HEK293 (cell line): ENCODE results near the gene DLG3.
A peak's percentile ranks its signal among the peaks of the same experiment; 100 is the strongest.

Experiments
- CTCF ChIA-PET: fragments of 350-600 bp; formaldehyde crosslinking; extraction: SDS; loops from one replicate; lab custom pipeline; 2021; ENCODE audit warnings: antibody characterized with exemption; lab: Yijun Ruan, JAX
- POLR2A ChIA-PET: fragments of 300-600 bp; formaldehyde crosslinking; extraction: SDS; loops from one replicate; lab custom pipeline; 2020; ENCODE audit warnings: antibody characterized with exemption, inconsistent platforms; lab: Yijun Ruan, JAX
- H3K27ac ChIP-seq: fragments of 200-500 bp; sonication (Bioruptor generic); 2 replicates; pipeline ENCODE4 v1.5.1; 2014; ENCODE audit warnings: low read depth, low read length, control low read depth, inconsistent platforms; ENCODE audit errors: extremely low read depth
- H3K36me3 ChIP-seq, 2 experiments: fragments of 200-500 bp in 1 of 2; sonication (Bioruptor generic) in 1 of 2; 1 replicate in 1 of 2; 2 replicates in 1 of 2; pipeline ENCODE4 v1.5.1; 2014 to 2017; ENCODE audit warnings: inconsistent platforms in 2 of 2, low read length in 2 of 2; ENCODE audit not compliant: control insufficient read depth in 2 of 2, insufficient read depth in 1 of 2
- H3K4me1 ChIP-seq: fragments of 200-500 bp; sonication (Bioruptor generic); 2 replicates; pipeline ENCODE4 v1.5.1; 2014; ENCODE audit warnings: mild to moderate bottlenecking, low read length, inconsistent platforms; ENCODE audit not compliant: control insufficient read depth, insufficient read depth
- H3K4me3 ChIP-seq: 2 replicates; pipeline ENCODE4 v1.5.1; 2011; ENCODE audit warnings: low read depth, mild to moderate bottlenecking, control low read depth, low read length, moderate library complexity
- H3K9me3 ChIP-seq: fragments of 200-500 bp; sonication (Bioruptor generic); 2 replicates; pipeline ENCODE4 v1.5.1; 2014; ENCODE audit warnings: low read depth, low read length, inconsistent platforms; ENCODE audit not compliant: control insufficient read depth, insufficient read depth
- HOXA7 ChIP-seq: sonication (generic); formaldehyde crosslinking; IDR thresholded peaks from 2 replicates; pipeline ENCODE4 v1.8.1; 2022; ENCODE audit warnings: missing genetic modification reagents, borderline replicate concordance
- KLF17 ChIP-seq: fragments of 450-650 bp; formaldehyde crosslinking; IDR thresholded peaks from 2 replicates; pipeline ENCODE4 v1.5.1; 2016; ENCODE audit warnings: missing biosample characterization, missing genetic modification characterization
- OVOL3 ChIP-seq: fragments of 450-650 bp; formaldehyde crosslinking; IDR thresholded peaks from 2 replicates; pipeline ENCODE4 v1.5.1; 2016; ENCODE audit warnings: missing biosample characterization, missing genetic modification characterization
- ZBTB21 ChIP-seq: fragments of 450-650 bp; formaldehyde crosslinking; IDR thresholded peaks from 2 replicates; pipeline ENCODE4 v1.5.1; 2017; ENCODE audit warnings: missing biosample characterization, missing genetic modification characterization
- ZBTB6 ChIP-seq: fragments of 450-650 bp; formaldehyde crosslinking; IDR thresholded peaks from 2 replicates; pipeline ENCODE4 v1.5.1; 2017; ENCODE audit warnings: missing biosample characterization, missing genetic modification characterization
- ZFHX2 ChIP-seq: fragments of 450-650 bp; formaldehyde crosslinking; conservative IDR thresholded peaks from 2 replicates; pipeline ENCODE4 v1.5.1; 2016; ENCODE audit warnings: missing biosample characterization, missing genetic modification characterization
- ZNF10 ChIP-seq: fragments of 450-650 bp; formaldehyde crosslinking; IDR thresholded peaks from 2 replicates; pipeline ENCODE4 v1.5.1; 2017; ENCODE audit warnings: missing biosample characterization, missing genetic modification characterization
- ZNF140 ChIP-seq: fragments of 450-650 bp; formaldehyde crosslinking; IDR thresholded peaks from 2 replicates; pipeline ENCODE4 v1.5.1; 2016; ENCODE audit warnings: missing biosample characterization, missing genetic modification characterization
- ZNF155 ChIP-seq: fragments of 450-650 bp; formaldehyde crosslinking; IDR thresholded peaks from 2 replicates; pipeline ENCODE4 v1.5.1; 2016; ENCODE audit warnings: missing biosample characterization, missing genetic modification characterization
- ZNF280C ChIP-seq: fragments of 450-650 bp; formaldehyde crosslinking; IDR thresholded peaks from 2 replicates; pipeline ENCODE4 v1.5.1; 2016; ENCODE audit warnings: missing biosample characterization, missing genetic modification characterization
- ZNF391 ChIP-seq: fragments of 450-650 bp; formaldehyde crosslinking; IDR thresholded peaks from 2 replicates; pipeline ENCODE4 v1.5.1; 2016; ENCODE audit warnings: low read depth, missing biosample characterization, missing genetic modification characterization, borderline replicate concordance
- ZNF488 ChIP-seq: fragments of 450-650 bp; formaldehyde crosslinking; IDR thresholded peaks from 2 replicates; pipeline ENCODE4 v1.5.1; 2016; ENCODE audit warnings: missing biosample characterization, missing genetic modification characterization
- ZNF514 ChIP-seq: fragments of 450-650 bp; formaldehyde crosslinking; IDR thresholded peaks from 2 replicates; pipeline ENCODE4 v1.5.1; 2016; ENCODE audit warnings: missing biosample characterization, missing genetic modification characterization
- ZNF571 ChIP-seq: fragments of 450-650 bp; formaldehyde crosslinking; IDR thresholded peaks from 2 replicates; pipeline ENCODE4 v1.5.0; 2017; ENCODE audit warnings: missing biosample characterization, missing genetic modification characterization
- ZNF670 ChIP-seq: fragments of 450-650 bp; formaldehyde crosslinking; IDR thresholded peaks from 2 replicates; pipeline ENCODE4 v1.5.1; 2016; ENCODE audit warnings: missing biosample characterization, missing genetic modification characterization, low read depth
- ZNF768 ChIP-seq: fragments of 450-650 bp; formaldehyde crosslinking; IDR thresholded peaks from 2 replicates; pipeline ENCODE4 v1.5.1; 2018; ENCODE audit warnings: missing biosample characterization, mild to moderate bottlenecking, missing genetic modification characterization

DLG3 gene

GRCh38 chrX:70429759-70430158, 14.9 kb upstream of the DLG3 start:
- POLR2A ChIA-PET, result no interaction called here
- Histone ChIP-seq H3K36me3 (no peaks in the 10 kb centered on the region), H3K27ac (no peak overlapping the region), H3K9me3 (no peaks in the 10 kb centered on the region), H3K4me3 (no peak overlapping the region), H3K4me1 (peaks cover 2% of the 10 kb centered on the region; the same call in 1 of the 2 replicates)
- CTCF ChIA-PET, result interaction anchor here (0.6 kb wide), 1 partner anchor 1169 kb away, joined by 3 read pairs; no protein-coding TSS in a partner anchor
- TF ChIP-seq ZNF514, result no peak
- TF ChIP-seq ZNF768, result no peak
- no peak for TF ChIP-seq ZNF391 (tag by site-specific recombination)
- no peak for TF ChIP-seq KLF17 (tag by site-specific recombination)
- no peak for TF ChIP-seq OVOL3 (tag by site-specific recombination)
- TF ChIP-seq ZNF280C (tag by site-specific recombination), result no peak
- no peak for TF ChIP-seq ZNF488 (tag by site-specific recombination)
- TF ChIP-seq ZNF10 (tag by site-specific recombination), result no peak
- TF ChIP-seq ZBTB21, result no peak
- TF ChIP-seq ZNF571 (tag by site-specific recombination), result no peak
- TF ChIP-seq, all 188 proteins: peak for 0

- Histone ChIP-seq H3K9me3 (no peaks in the 10 kb centered on the region), H3K4me1 (peaks cover 2% of the 10 kb centered on the region; the same call in 1 of the 2 replicates), H3K27ac (no peak overlapping the region), H3K4me3 (peak overlapping the region; percentile 20; the same call in 1 of the 2 replicates), H3K36me3 (no peaks in the 10 kb centered on the region)
- POLR2A ChIA-PET, result interaction anchor here (0.6 to 1.0 kb wide), 4 partner anchors 10 to 1984 kb away, joined by 3 to 6 read pairs (median 4); partner anchors contain the start of genes GDPD2, KIF4A and PDZD11
- no peak for TF ChIP-seq ZFHX2 (tag by site-specific recombination)
- TF ChIP-seq ZNF670 (tag by site-specific recombination), result no peak
- no peak for TF ChIP-seq ZNF155 (tag by site-specific recombination)
- no peak for TF ChIP-seq ZNF140
- TF ChIP-seq ZBTB6 (tag by site-specific recombination), result peak; percentile 82
- no peak for TF ChIP-seq HOXA7
- CTCF ChIA-PET, result interaction anchor here (0.6 to 1.8 kb wide), 10 partner anchors 10 to 992 kb away, joined by 3 to 11 read pairs (median 3); partner anchors contain the start of gene GDPD2
Observed at GRCh38 chrX:70432936-70433847, 11.4 kb upstream of the DLG3 start.
